ENCODE results near the gene MAP9. TPM values are rescaled to one million over a fixed set of nuclear protein-coding genes. Genes with fewer than 3 reads are reported as not detected.

The MAP9 gene
- total RNA-seq, 2 experiments from 2014 or later = 6.7 to 7.0 TPM

Other genes starting within 250 kb of the MAP9 start
- not detected for gene NPY2R, start 168.3 kb downstream of the MAP9 start, total RNA-seq